ENCODE data around the gene SP7.

DNA sequence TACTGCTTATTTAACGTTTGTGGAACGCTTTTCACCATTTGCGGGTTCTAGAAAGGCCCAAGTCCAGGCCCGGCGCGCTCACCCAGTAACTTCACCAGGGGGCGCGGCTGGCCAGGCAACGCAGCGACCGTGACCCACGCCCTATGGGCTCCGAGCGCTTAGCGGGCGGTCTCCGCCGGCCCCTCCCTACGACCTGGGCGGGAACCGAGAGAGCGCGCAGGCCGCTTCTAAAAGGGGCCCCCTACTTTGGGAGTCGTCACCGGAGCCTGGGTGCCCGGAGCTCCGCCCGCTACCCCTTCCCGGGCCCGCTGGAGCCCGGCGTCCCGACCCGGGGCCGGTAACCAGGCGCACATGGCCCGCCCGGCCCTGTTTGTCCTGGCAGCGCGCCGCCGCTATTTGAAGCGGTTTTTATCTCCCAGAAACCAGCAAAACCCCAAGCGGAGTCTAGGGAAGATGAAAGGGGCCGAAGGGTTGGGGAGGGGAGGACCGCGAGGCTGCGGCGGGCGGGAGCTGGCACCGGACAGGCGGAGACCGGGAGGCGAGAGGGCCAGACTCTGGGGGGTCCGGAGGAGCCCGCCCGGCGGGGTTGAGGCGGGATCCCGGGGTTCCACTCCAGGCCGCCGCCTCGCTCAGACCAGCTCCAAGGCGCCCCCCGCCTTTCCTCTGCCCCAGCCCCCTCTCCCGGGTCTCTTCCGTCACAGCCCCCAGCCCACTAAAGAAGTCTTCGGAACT is 11.2 kb downstream of the SP7 start:
- TF ChIP-seq, protein P1, sequence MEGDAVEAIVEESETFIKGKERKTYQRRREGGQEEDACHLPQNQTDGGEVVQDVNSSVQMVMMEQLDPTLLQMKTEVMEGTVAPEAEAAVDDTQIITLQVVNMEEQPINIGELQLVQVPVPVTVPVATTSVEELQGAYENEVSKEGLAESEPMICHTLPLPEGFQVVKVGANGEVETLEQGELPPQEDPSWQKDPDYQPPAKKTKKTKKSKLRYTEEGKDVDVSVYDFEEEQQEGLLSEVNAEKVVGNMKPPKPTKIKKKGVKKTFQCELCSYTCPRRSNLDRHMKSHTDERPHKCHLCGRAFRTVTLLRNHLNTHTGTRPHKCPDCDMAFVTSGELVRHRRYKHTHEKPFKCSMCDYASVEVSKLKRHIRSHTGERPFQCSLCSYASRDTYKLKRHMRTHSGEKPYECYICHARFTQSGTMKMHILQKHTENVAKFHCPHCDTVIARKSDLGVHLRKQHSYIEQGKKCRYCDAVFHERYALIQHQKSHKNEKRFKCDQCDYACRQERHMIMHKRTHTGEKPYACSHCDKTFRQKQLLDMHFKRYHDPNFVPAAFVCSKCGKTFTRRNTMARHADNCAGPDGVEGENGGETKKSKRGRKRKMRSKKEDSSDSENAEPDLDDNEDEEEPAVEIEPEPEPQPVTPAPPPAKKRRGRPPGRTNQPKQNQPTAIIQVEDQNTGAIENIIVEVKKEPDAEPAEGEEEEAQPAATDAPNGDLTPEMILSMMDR (conservative IDR thresholded peaks at IDR 0.05; ENCODE audit: low read depth in 2 of 2), result peak; percentile 66 to 88
- TF ChIP-seq, protein P2, sequence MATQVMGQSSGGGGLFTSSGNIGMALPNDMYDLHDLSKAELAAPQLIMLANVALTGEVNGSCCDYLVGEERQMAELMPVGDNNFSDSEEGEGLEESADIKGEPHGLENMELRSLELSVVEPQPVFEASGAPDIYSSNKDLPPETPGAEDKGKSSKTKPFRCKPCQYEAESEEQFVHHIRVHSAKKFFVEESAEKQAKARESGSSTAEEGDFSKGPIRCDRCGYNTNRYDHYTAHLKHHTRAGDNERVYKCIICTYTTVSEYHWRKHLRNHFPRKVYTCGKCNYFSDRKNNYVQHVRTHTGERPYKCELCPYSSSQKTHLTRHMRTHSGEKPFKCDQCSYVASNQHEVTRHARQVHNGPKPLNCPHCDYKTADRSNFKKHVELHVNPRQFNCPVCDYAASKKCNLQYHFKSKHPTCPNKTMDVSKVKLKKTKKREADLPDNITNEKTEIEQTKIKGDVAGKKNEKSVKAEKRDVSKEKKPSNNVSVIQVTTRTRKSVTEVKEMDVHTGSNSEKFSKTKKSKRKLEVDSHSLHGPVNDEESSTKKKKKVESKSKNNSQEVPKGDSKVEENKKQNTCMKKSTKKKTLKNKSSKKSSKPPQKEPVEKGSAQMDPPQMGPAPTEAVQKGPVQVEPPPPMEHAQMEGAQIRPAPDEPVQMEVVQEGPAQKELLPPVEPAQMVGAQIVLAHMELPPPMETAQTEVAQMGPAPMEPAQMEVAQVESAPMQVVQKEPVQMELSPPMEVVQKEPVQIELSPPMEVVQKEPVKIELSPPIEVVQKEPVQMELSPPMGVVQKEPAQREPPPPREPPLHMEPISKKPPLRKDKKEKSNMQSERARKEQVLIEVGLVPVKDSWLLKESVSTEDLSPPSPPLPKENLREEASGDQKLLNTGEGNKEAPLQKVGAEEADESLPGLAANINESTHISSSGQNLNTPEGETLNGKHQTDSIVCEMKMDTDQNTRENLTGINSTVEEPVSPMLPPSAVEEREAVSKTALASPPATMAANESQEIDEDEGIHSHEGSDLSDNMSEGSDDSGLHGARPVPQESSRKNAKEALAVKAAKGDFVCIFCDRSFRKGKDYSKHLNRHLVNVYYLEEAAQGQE (IDR thresholded peaks at IDR 0.05; ENCODE audit: unreplicated experiment), result no peak
- peak; percentile 56 for TF ChIP-seq EZH2 (IDR thresholded peaks at IDR 0.05; ENCODE audit: low read depth, unreplicated experiment)
- peak; percentile 38; the same call in 1 of the 2 replicates for TF ChIP-seq POLR2AphosphoS5 (IDR thresholded peaks at IDR 0.05; ENCODE audit: low read depth)
